Measurements from ENCODE around the gene SDCCAG8. TPM values are rescaled to one million over a fixed set of nuclear protein-coding genes. Genes with fewer than 3 reads are reported as not detected.
A peak's percentile ranks its signal among the peaks of the same experiment; 100 is the strongest.

SDCCAG8 gene
- total RNA-seq, 2 donors from 2014 or later, result 41.7 to 55.6 TPM

DNA sequence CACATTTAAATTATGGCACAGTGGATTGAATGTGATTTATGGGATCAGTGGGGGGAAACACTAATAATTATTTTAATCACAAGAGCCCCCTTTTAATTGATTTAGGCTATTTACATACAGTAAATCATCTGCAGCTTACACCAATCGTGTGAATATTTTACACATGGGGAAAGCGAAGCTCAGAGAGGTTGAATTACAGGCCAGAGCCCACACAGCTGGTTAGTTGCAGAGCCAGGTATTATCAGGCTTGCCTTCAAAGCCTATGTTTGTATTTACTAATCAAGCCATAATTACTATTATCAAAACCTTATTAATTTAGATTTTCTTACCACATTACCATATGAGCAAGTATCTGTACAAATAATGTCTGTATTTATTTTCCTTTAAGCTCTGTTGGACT, 749 bp downstream of the SDCCAG8 start:
- peak overlapping the region; percentile 85 to 92 for H3K27ac ChIP-seq
- no peaks in the 10 kb centered on the region for H3K9me3 ChIP-seq
- intact Hi-C loops (cut with DNase I), result loop anchor here (10.0 kb wide), 1 partner anchor 1398 kb away; the partner anchor contains the start of gene DESI2
- TF ChIP-seq POLR2AphosphoS5 (IDR thresholded peaks at IDR 0.05), result no peak
- TF ChIP-seq, protein P1, sequence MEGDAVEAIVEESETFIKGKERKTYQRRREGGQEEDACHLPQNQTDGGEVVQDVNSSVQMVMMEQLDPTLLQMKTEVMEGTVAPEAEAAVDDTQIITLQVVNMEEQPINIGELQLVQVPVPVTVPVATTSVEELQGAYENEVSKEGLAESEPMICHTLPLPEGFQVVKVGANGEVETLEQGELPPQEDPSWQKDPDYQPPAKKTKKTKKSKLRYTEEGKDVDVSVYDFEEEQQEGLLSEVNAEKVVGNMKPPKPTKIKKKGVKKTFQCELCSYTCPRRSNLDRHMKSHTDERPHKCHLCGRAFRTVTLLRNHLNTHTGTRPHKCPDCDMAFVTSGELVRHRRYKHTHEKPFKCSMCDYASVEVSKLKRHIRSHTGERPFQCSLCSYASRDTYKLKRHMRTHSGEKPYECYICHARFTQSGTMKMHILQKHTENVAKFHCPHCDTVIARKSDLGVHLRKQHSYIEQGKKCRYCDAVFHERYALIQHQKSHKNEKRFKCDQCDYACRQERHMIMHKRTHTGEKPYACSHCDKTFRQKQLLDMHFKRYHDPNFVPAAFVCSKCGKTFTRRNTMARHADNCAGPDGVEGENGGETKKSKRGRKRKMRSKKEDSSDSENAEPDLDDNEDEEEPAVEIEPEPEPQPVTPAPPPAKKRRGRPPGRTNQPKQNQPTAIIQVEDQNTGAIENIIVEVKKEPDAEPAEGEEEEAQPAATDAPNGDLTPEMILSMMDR (IDR thresholded peaks at IDR 0.05), result no peak
- no peak for TF ChIP-seq POLR2A (IDR thresholded peaks at IDR 0.05)
- DNase-seq (ENCODE audit: low spot score), result no peak
- no peaks in the 10 kb centered on the region for H3K4me1 ChIP-seq (replicated peaks)
- 25% methylated on average over 2 of the region's 2 CpGs for WGBS
- no peaks in the 10 kb centered on the region for H3K27me3 ChIP-seq (replicated peaks; ENCODE audit: insufficient read depth)
- no peaks in the 10 kb centered on the region for H3K36me3 ChIP-seq
- H3K4me3 ChIP-seq, result peak overlapping the region; percentile 81 to 85

DNA sequence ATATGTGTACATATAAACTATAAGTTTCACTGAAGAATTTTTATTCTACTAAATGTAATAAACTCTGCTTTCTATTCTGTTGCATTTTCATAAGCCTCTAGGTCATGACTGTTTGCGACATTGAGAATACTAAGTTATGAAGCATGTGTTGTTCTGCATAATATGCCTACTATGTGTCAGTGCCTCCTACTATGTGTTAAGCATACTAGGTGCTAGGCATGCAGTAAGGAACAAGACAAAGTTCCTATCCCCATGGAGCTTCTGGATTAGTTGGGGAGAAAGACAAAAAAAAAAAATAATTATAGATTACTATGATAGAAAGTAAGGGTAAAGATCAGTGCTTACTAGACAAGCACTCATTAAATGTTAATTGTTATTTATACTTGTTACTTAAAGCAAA, 1.3 kb downstream of the SDCCAG8 start:
- DNase-seq (ENCODE audit: low spot score), result no peak
- Histone ChIP-seq H3K27me3 (replicated peaks; ENCODE audit: insufficient read depth) (no peaks in the 10 kb centered on the region), H3K4me1 (replicated peaks) (no peaks in the 10 kb centered on the region), H3K36me3 (no peaks in the 10 kb centered on the region), H3K27ac (no peak overlapping the region), H3K9me3 (no peaks in the 10 kb centered on the region), H3K4me3 (no peak overlapping the region)
- TF ChIP-seq POLR2A (IDR thresholded peaks at IDR 0.05) (no peak), POLR2AphosphoS5 (IDR thresholded peaks at IDR 0.05) (no peak)
- TF ChIP-seq, protein P1 (IDR thresholded peaks at IDR 0.05), result no peak
- intact Hi-C loops (cut with DNase I), result loop anchor here (10.0 kb wide), 1 partner anchor 1398 kb away; the partner anchor contains the start of gene DESI2
- WGBS, result 78% methylated on average over 1 of the region's 1 CpG

DNA sequence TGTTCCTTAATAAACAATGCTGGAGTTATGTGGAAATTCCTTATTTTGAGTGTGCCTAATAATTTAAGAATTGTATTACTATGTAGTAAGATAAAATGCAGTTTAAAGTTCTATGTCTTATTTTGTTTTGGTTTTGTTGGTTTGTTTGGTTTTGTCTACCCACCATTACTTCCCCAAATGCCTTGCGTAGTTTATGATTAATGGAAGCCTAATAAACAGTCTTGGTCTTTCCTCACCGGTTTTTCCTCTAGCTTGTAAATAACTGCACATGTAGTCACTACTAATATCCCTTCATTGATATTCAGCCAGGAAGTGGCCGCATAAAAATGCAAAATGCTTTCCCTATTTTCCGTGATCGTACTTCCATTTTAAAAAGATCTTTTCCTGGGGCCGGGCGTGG, 2.9 kb downstream of the SDCCAG8 start:
- H3K4me3 ChIP-seq, result no peak overlapping the region
- no peaks in the 10 kb centered on the region for H3K27me3 ChIP-seq (replicated peaks; ENCODE audit: insufficient read depth)
- TF ChIP-seq POLR2AphosphoS5 (IDR thresholded peaks at IDR 0.05) (no peak), POLR2A (IDR thresholded peaks at IDR 0.05) (no peak)
- TF ChIP-seq, protein P1 (IDR thresholded peaks at IDR 0.05), result no peak
- no peaks in the 10 kb centered on the region for H3K4me1 ChIP-seq (replicated peaks)
- no peaks in the 10 kb centered on the region for H3K9me3 ChIP-seq
- no peak overlapping the region for H3K27ac ChIP-seq
- no peak for DNase-seq (ENCODE audit: low spot score)
- intact Hi-C loops (cut with DNase I), result loop anchor here (10.0 kb wide), 1 partner anchor 1396 kb away; the partner anchor contains the start of gene DESI2
- WGBS, result 90% methylated on average over 7 of the region's 7 CpGs
- no peaks in the 10 kb centered on the region for H3K36me3 ChIP-seq

DNA sequence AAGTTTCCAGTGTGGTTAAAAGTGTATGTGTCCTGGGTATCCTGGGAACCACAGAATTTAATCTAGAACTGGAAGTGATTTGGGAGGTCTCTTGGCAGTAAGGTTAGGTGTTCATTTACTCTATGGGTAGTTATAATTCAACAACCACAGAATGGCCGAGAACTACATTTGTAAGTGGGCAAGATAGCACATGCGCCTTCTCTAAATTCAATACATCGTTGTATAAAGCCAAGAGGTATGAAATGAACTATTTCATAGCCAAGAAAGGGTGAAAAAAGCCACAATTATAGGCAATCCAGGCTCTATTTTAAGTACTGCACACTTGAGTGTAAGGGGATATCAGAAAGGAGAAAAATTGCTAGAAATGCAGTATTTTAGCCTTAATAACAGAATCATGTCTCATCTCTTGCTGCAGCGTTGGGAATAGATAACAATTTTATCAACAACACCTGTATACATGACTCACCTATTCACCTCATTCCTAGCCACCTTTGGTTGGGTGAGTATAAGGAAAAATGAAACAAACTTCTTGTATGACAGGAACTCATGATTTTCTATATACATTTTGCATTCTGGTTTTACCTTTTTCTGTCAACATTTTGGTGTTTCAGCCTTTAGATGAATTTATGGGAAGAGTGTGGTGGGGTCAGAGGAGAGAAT, 4.5 kb downstream of the SDCCAG8 start:
- intact Hi-C loops (cut with DNase I), result no loop called here
- Histone ChIP-seq H3K36me3 (no peaks in the 10 kb centered on the region), H3K4me3 (no peak overlapping the region), H3K4me1 (replicated peaks) (no peaks in the 10 kb centered on the region), H3K27me3 (replicated peaks; ENCODE audit: insufficient read depth) (no peaks in the 10 kb centered on the region), H3K9me3 (no peaks in the 10 kb centered on the region), H3K27ac (no peak overlapping the region)
- 48% methylated on average over 4 of the region's 4 CpGs for WGBS
- TF ChIP-seq POLR2A (IDR thresholded peaks at IDR 0.05) (no peak), POLR2AphosphoS5 (IDR thresholded peaks at IDR 0.05) (no peak)
- TF ChIP-seq, protein P1 (IDR thresholded peaks at IDR 0.05), result no peak
- DNase-seq (ENCODE audit: low spot score), result no peak

DNA sequence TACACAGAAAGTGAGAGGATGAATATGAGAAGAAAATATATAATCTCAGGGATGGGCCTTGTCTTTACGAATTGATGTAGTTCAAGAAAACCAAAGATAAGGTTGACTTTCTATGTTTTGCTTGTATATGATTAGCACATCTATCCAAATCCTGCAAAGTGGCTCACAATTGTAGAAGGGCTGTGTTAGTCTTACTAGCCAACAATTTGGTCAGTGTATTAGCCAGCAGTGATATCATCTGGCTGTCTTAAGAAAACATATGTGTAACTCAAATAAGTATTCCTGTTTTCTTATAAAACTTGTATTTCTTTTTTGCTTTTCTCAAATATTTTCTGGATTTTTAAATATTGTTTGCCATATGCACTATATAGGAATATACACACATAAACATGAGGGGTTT, 5.5 kb downstream of the SDCCAG8 start:
- intact Hi-C loops (cut with DNase I), result no loop called here
- DNase-seq (ENCODE audit: low spot score), result no peak
- Histone ChIP-seq H3K9me3 (no peaks in the 10 kb centered on the region), H3K27ac (no peak overlapping the region), H3K27me3 (replicated peaks; ENCODE audit: insufficient read depth) (no peaks in the 10 kb centered on the region), H3K4me1 (replicated peaks) (no peaks in the 10 kb centered on the region), H3K4me3 (no peak overlapping the region), H3K36me3 (no peaks in the 10 kb centered on the region)
- 86% methylated on average over 1 of the region's 1 CpG for WGBS
- TF ChIP-seq POLR2A (IDR thresholded peaks at IDR 0.05) (no peak), POLR2AphosphoS5 (IDR thresholded peaks at IDR 0.05) (no peak)
